Hepatocyte (in vitro differentiated cells): Measurements from ENCODE around the gene DIP2B. TPM values are rescaled to one million over a fixed set of nuclear protein-coding genes. Genes with fewer than 3 reads are reported as not detected.
A peak's percentile ranks its signal among the peaks of the same experiment; 100 is the strongest.

Experiments used
- DNase-seq: peaks from one replicate; pipeline ENCODE4 v3.0.0-alpha.2; 2016; ENCODE audit warnings: low spot score
- H2AFZ ChIP-seq: fragments of 200-600 bp; sonication (generic); 2 replicates; pipeline ENCODE4 v1.6.0; 2016; ENCODE audit warnings: antibody characterized with exemption, mild to moderate bottlenecking
- H3K27ac ChIP-seq: fragments of 200-600 bp; sonication (generic); 2 replicates; pipeline ENCODE4 v1.5.1; 2016; ENCODE audit warnings: mild to moderate bottlenecking
- H3K27me3 ChIP-seq: fragments of 200-600 bp; sonication (generic); 2 replicates; pipeline ENCODE4 v1.6.1; 2016
- H3K36me3 ChIP-seq: fragments of 200-600 bp; sonication (generic); replicated peaks from 2 replicates; pipeline ENCODE4 v1.5.1; 2016; ENCODE audit warnings: low read depth; ENCODE audit not compliant: insufficient read depth
- H3K4me1 ChIP-seq: fragments of 200-600 bp; sonication (generic); 2 replicates; pipeline ENCODE4 v1.5.1; 2016; ENCODE audit warnings: mild to moderate bottlenecking, moderate library complexity; ENCODE audit not compliant: insufficient read depth
- H3K4me2 ChIP-seq: fragments of 200-600 bp; sonication (generic); 2 replicates; pipeline ENCODE4 v1.6.0; 2016
- H3K4me3 ChIP-seq: fragments of 200-600 bp; sonication (generic); 2 replicates; pipeline ENCODE4 v1.5.1; 2016; ENCODE audit warnings: mild to moderate bottlenecking
- H3K79me2 ChIP-seq: fragments of 200-600 bp; sonication (generic); 2 replicates; pipeline ENCODE4 v1.6.0; 2017; ENCODE audit warnings: mild to moderate bottlenecking
- H3K9me2 ChIP-seq: fragments of 200-600 bp; sonication (generic); replicated peaks from 2 replicates; pipeline ENCODE4 v1.6.0; 2017; ENCODE audit warnings: mild to moderate bottlenecking; ENCODE audit not compliant: insufficient read depth
- H3K9me3 ChIP-seq: fragments of 200-600 bp; sonication (generic); 2 replicates; pipeline ENCODE4 v1.5.1; 2016; ENCODE audit warnings: low read depth, mild to moderate bottlenecking
- H4K20me1 ChIP-seq: fragments of 200-600 bp; sonication (generic); 2 replicates; pipeline ENCODE4 v1.6.0; 2016; ENCODE audit warnings: mild to moderate bottlenecking; ENCODE audit not compliant: insufficient read depth, poor library complexity, severe bottlenecking
- CTCF ChIP-seq: fragments of 200-600 bp; sonication (generic); IDR thresholded peaks from 2 replicates; pipeline ENCODE4 v1.5.1; 2016; ENCODE audit warnings: antibody characterized with exemption, mild to moderate bottlenecking; ENCODE audit not compliant: poor library complexity
- EZH2 ChIP-seq: fragments of 200-600 bp; sonication (generic); IDR thresholded peaks from 2 replicates; pipeline ENCODE4 v1.6.1; 2016; ENCODE audit warnings: antibody characterized with exemption, mild to moderate bottlenecking, borderline replicate concordance
- EZH2phosphoT487 ChIP-seq: fragments of 200-600 bp; sonication (generic); IDR thresholded peaks from one replicate; pipeline ENCODE4 v1.6.1; 2018; ENCODE audit warnings: antibody characterized with exemption, mild to moderate bottlenecking, low read depth, moderate library complexity; ENCODE audit not compliant: unreplicated experiment, severe bottlenecking
- WGBS: methylation state at CpG from one replicate; pipeline ENCODE4 v1.1.6; 2016; ENCODE audit warnings: low lambda C conversion rate; ENCODE audit errors: missing lambda C conversion rate; 5-methylcytosine and 5-hydroxymethylcytosine counted together
- polyA plus RNA-seq: library from polyadenylated mRNA; unstranded; fragments of >200 nt; fragmentation: Nextera tagmentation; extraction: Ambion mirVana; gene quantifications from 2 replicates; pipeline ENCODE4 v1.2.1, GENCODE V29; 2016
- total RNA-seq: library from RNA; depleted of rRNA; stranded (reverse); fragments of >200 nt; gene quantifications from 2 replicates; pipeline ENCODE4 v1.2.3, GENCODE V29; 2014

The DIP2B gene
- total and polyA plus RNA-seq, 2 experiments from 2014 or later, result 10.5 to 31.8 TPM

- H3K9me2 ChIP-seq, result no peaks in the 10 kb centered on the region
- H3K36me3 ChIP-seq, result no peaks in the 10 kb centered on the region
- H4K20me1 ChIP-seq, result no peaks in the 10 kb centered on the region
- H3K27ac ChIP-seq, result no peak overlapping the region
- peaks cover 15% of the 10 kb centered on the region for H3K4me1 ChIP-seq
- no peak overlapping the region for H3K4me3 ChIP-seq
- H3K27me3 ChIP-seq, result no peaks in the 10 kb centered on the region
- H2AFZ ChIP-seq, result no peak overlapping the region
- H3K79me2 ChIP-seq, result peaks cover 70% of the 10 kb centered on the region
- no peak for DNase-seq
- 91% methylated on average over 1 of the region's 1 CpG for WGBS
- no peak overlapping the region for H3K4me2 ChIP-seq
- TF ChIP-seq EZH2 (no peak), CTCF (no peak), EZH2phosphoT487 (no peak)
- no peaks in the 10 kb centered on the region for H3K9me3 ChIP-seq
Observed at GRCh38 chr12:50610171-50610570, 105.4 kb downstream of the DIP2B start.

- H3K4me1 ChIP-seq, result peaks cover 24% of the 10 kb centered on the region
- no peaks in the 10 kb centered on the region for H3K27me3 ChIP-seq
- no peaks in the 10 kb centered on the region for H3K9me2 ChIP-seq
- no peaks in the 10 kb centered on the region for H3K36me3 ChIP-seq
- no peak overlapping the region for H3K27ac ChIP-seq
- H4K20me1 ChIP-seq, result no peaks in the 10 kb centered on the region
- no peak for TF ChIP-seq EZH2phosphoT487
- TF ChIP-seq CTCF, result no peak
- TF ChIP-seq EZH2, result no peak
- no peak overlapping the region for H3K4me3 ChIP-seq
- no peak for DNase-seq
- WGBS, result 70% methylated on average over 10 of the region's 10 CpGs
- peaks cover 68% of the 10 kb centered on the region for H3K79me2 ChIP-seq
- H3K9me3 ChIP-seq, result no peaks in the 10 kb centered on the region
- no peak overlapping the region for H3K4me2 ChIP-seq
- H2AFZ ChIP-seq, result no peak overlapping the region
Observed at GRCh38 chr12:50611021-50611744, 106.4 kb downstream of the DIP2B start.

- DNase-seq, result no peak
- Histone ChIP-seq H3K4me1 (peaks cover 27% of the 10 kb centered on the region), H3K9me3 (no peaks in the 10 kb centered on the region), H3K9me2 (no peaks in the 10 kb centered on the region), H3K4me3 (no peak overlapping the region), H4K20me1 (no peaks in the 10 kb centered on the region), H3K27ac (peak overlapping the region; percentile 23), H3K4me2 (no peak overlapping the region), H3K27me3 (no peaks in the 10 kb centered on the region), H3K79me2 (peaks cover 70% of the 10 kb centered on the region), H3K36me3 (no peaks in the 10 kb centered on the region), H2AFZ (no peak overlapping the region)
- 84% methylated on average over 3 of the region's 3 CpGs for WGBS
- TF ChIP-seq EZH2phosphoT487 (no peak), EZH2 (no peak), CTCF (no peak)
Observed at GRCh38 chr12:50612882-50613281, 108.1 kb downstream of the DIP2B start.
